GM18858 (cell line): Measurements from ENCODE around the gene POLE2.
"Not testable (repeated sequence)": the region's sequence is repeated elsewhere in the genome, so short reads cannot be mapped to it uniquely, and the experiment has no call there.

Experiments used
- ATAC-seq: cut with Tn5 transposase; IDR thresholded peaks from one replicate; pipeline ENCODE4 v1.9.1; 2021; ENCODE audit not compliant: unreplicated experiment

POLE2 gene, protein sequence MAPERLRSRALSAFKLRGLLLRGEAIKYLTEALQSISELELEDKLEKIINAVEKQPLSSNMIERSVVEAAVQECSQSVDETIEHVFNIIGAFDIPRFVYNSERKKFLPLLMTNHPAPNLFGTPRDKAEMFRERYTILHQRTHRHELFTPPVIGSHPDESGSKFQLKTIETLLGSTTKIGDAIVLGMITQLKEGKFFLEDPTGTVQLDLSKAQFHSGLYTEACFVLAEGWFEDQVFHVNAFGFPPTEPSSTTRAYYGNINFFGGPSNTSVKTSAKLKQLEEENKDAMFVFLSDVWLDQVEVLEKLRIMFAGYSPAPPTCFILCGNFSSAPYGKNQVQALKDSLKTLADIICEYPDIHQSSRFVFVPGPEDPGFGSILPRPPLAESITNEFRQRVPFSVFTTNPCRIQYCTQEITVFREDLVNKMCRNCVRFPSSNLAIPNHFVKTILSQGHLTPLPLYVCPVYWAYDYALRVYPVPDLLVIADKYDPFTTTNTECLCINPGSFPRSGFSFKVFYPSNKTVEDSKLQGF

DNA sequence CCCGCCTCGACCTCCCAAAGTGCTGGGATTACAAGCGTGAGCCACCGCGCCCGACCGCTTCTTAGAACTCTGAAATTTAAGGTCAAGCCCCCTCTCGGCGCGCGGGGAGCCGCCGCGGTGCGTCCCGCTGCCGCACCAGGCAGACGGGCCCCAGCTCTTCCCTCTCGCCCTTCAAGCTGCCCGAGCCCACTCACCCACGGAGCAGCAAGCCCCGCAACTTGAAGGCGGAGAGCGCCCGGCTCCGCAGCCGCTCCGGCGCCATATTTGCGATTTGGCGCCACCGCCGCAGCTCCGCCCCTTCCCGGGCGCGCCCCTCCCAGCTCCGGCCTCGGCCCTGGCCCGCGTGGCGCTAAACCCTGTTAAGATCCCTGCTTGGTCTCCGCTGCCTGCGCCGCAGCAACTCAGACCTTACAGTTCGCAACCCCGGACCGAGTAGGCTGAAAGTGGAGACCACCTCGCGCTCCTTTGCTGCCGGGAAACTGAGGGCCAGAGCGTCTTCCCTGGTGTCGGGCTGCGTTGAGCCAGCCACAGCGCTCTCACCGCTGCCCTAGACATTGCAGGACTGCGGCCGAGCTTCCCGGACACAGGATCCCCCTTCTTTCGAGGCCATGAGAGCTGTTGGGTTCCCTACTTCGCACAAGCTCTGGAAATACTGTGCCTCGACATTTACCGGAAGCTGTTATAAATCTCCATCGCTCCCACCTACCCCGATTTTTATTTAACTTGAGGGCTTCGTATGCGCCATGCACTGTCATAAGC, at the start of gene POLE2:
POLE2 (minus strand) TSS at position 273 of the 759 bp plus-strand sequence; CDS start at position 262, 11 bp downstream.
- ATAC-seq: peak; percentile 74

- not testable (repeated sequence) for ATAC-seq
Observed at GRCh38 chr14:49735669-49736068, 47.7 kb upstream of the POLE2 start.

GRCh38 chr14:49733836-49734235, 45.8 kb upstream of the POLE2 start:
- no peak for ATAC-seq

GRCh38 chr14:49732896-49733295, 44.9 kb upstream of the POLE2 start:
- no peak for ATAC-seq

- ATAC-seq: no peak
Observed at GRCh38 chr14:49727171-49727570, 39.2 kb upstream of the POLE2 start.

- ATAC-seq: not testable (repeated sequence)
Observed at GRCh38 chr14:49721733-49722435, 33.9 kb upstream of the POLE2 start.

- ATAC-seq: no peak
Observed at GRCh38 chr14:49720744-49721143, 32.7 kb upstream of the POLE2 start.

- ATAC-seq: not testable (repeated sequence)
Observed at GRCh38 chr14:49710993-49711392, 23.0 kb upstream of the POLE2 start.

DNA sequence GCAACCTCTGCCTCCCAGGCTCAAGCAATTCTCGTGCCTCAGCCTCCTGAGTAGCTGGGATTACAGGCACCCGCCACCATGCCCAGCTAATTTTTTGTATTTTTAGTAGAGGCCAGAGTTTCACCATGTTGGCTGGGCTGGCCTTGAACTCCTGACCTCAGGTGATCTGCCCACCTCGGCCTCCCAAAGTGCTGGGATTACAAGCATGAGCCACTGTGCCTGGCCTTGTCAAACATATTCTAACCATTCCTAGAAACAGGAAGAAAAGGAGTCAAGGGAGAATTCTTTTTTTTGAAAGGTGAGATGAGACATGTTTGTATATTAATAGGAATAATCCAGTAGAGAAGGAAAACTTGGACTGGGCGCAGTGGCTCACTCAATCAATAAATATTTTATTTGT, 16.5 kb upstream of the POLE2 start:
- ATAC-seq: not testable (repeated sequence)

GRCh38 chr14:49703965-49704364, 16.0 kb upstream of the POLE2 start:
- ATAC-seq: no peak

DNA sequence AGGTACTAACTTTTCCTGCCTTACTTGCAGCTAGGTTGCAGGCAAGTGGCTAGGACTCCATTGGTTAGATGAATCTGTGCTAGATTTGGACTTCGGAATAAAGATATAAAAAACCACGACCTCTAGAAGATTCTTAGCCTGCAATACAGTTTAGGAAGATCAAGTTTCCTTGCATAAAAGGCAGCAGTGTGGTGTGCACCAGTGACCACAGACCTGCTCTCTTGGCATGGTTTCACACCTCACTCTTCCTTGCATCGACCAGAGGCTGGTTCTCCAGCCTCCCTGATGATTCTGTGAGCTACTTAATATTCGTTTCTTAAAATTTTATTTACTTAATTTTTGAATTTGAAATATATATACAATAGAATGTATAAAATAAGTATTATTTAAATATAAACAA, 14.7 kb upstream of the POLE2 start:
- ATAC-seq: no peak

- ATAC-seq: not testable (repeated sequence)
Observed at GRCh38 chr14:49693735-49694124, 5.7 kb upstream of the POLE2 start.

GRCh38 chr14:49692811-49693734, 5.1 kb upstream of the POLE2 start, which contains the start of gene KLHDC1:
Gene KLHDC1 (plus strand): TSS chr14:49693120. CDS start chr14:49693195, 75 bp downstream.
- peak; percentile 50 for ATAC-seq

DNA sequence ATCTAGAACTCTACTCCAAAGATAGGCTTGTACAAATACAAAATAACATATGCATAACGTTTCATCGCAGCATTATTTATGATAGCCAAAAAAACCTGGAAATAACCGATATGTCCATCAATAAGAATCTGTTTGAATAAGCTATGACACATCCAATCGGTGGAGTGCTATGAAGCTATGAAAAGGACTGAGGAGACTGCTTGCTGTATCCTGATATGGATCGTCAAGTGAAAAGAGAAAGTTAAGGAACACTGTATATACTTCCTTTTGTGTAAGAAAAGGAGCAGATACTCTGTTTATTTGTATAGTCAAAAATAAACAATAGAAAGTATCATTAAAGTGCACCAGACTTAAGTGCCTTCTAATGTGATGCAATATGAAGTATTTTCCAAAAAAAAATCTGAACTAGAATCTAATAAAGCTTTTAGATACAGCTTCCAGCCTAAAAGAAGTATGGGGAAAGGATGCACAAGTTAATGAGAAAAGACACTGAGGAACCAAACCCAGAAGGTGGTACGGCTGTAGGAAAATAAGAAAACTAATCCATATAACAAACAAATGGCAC, 4.3 kb upstream of the POLE2 start:
- no peak for ATAC-seq

GRCh38 chr14:49691031-49691430, 3.0 kb upstream of the POLE2 start:
- no peak for ATAC-seq

- ATAC-seq: no peak
Observed at GRCh38 chr14:49688701-49689030, 652 bp upstream of the POLE2 start.

DNA sequence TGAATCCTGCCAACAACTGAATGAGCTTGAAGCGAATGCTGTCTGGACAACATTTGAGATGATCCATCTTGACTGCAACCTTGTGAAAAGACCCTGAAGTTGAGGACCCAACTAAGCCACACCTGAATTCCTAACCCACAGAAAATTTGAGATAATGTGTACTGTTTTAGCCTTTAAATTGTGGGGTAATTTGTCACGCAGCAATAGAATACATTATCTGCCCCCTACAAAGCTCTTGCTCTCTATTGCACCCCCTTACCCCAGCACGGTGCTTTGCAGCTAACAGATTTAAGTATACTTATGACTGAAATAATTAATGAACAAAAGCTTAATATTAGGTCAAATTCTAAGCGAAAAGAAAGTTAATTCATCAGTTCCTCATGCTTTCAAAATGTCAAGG, 1.6 kb downstream of the POLE2 start:
- no peak for ATAC-seq

DNA sequence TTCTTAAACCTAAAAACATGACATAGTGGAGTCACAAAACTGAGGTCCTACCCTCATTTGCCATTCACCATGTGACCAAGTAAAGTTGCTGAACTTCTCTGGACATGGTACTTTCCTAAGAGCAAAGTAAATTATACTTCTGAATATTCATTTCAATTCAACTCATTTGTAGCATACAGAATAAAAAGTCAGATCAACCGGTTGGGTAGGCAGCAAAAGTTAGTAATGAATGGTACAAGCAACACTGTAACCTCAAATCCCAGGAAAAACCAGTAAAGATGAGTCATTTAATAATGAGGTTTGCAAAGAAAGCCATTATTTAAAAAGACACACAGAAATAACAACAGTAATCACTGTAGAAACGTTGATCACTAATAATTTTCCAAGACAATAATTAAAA, 8.7 kb downstream of the POLE2 start:
- ATAC-seq: no peak

DNA sequence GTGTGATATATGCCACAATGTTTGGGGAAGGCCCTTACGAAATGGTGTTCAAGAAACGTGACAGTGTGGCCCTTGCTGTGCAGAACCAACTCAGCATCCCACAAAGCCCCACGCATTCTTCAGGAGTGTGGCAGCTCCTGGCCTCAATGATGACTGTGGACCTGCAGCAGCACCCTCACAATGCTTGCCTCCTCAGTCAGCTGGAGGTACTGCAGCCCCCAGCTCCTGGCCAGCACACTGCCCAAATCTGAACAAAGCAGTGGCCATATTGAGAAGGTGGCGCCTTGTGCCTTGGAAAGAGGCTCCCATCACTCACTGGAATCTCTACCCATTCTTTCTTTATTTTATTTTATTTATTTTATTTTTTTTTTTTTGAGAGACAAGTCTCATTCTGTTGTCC, 10.4 kb downstream of the POLE2 start:
- no peak for ATAC-seq

GRCh38 chr14:49673586-49673985, 14.4 kb downstream of the POLE2 start:
- ATAC-seq: no peak
